HG02840 (cell line): ENCODE results near the gene TTK.

ENCODE experiments used
- ATAC-seq: cut with Tn5 transposase; IDR thresholded peaks from one replicate; pipeline ENCODE4 v1.9.1; 2021; ENCODE audit warnings: mild to moderate bottlenecking, moderate library complexity, moderate number of reproducible peaks; ENCODE audit not compliant: unreplicated experiment, low FRiP score

TTK gene

GRCh38 chr6:80004173-80005072 is at the start of gene TTK:
Gene TTK, plus strand, starts transcription at chr6:80004649. Its CDS starts 1,195 bp downstream, at chr6:80005844.
- peak; percentile 100 for ATAC-seq

DNA sequence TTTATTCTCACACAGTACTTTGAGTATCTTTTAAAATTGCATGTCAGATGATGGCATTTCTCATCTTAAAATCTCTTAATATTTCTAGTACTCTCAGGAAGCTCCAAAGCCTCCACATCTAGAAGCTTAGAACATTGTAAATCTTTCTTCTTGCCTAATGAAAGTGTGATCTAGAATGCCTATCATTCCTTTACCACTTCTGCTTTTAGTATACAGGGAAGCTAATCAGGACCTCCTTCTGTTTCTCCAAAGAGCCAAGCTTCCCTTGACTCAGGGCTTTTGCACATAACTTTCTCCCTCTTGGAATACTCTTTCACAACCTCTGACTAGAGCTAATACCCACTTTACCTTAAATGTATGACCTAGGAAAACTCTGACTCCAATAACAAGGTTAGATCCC is 49.6 kb upstream of the TTK start:
- no peak for ATAC-seq

- ATAC-seq, result no peak
Observed at GRCh38 chr6:79964607-79965081, 39.8 kb upstream of the TTK start.

- ATAC-seq, result no peak
Observed at GRCh38 chr6:79967178-79967577, 37.3 kb upstream of the TTK start.

GRCh38 chr6:79969784-79970183 is 34.7 kb upstream of the TTK start:
- ATAC-seq, result no peak

DNA sequence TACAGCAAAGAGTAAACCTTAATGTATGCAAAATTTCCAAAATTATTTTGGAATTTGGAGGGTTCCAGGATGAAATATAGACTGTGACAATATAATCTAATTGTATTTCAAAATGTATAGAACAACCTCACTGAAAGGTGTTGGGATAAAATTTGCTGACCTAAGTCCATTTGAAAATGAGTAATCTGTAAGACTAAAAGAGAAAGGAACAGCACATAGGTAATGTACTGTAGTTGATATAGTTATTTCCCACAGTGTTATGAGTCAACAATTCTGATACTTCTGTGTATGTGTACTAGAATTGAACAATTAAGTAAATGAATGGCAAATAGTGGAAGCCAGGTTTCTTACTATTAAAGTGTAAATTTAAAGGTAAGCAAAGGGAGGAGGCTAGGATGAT is 33.3 kb upstream of the TTK start:
- ATAC-seq, result no peak

GRCh38 chr6:79981652-79982051 is 22.8 kb upstream of the TTK start:
- no peak for ATAC-seq

- no peak for ATAC-seq
Observed at GRCh38 chr6:79984261-79984660, 20.2 kb upstream of the TTK start.

- no peak for ATAC-seq
Observed at GRCh38 chr6:79985128-79985527, 19.3 kb upstream of the TTK start.

GRCh38 chr6:79989641-79990040 is 14.8 kb upstream of the TTK start:
- ATAC-seq, result no peak

GRCh38 chr6:79993012-79993910 is 11.2 kb upstream of the TTK start:
- ATAC-seq, result no peak

GRCh38 chr6:79993911-79994309 is 10.5 kb upstream of the TTK start:
- no peak for ATAC-seq

- no peak for ATAC-seq
Observed at GRCh38 chr6:79997728-79998127, 6.7 kb upstream of the TTK start.

DNA sequence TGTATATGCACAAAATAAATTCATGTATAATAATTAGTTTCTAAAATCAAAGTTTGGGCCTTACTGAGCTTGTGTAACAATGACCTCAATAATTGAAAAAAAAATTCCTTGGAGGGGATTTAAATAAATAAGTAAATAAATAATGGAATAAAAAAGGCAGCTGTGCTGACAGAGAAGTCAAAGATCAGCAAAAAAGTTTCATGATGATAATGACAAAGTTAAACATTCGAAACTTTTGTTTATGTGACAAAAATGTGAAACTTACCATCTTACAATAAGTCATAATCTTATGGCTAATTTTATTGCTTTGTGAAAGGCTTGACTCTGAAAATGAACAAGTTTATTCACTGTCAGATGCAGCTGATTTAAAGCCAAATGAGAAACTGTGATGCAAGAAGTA is 3.1 kb upstream of the TTK start:
- ATAC-seq, result no peak

GRCh38 chr6:80003826-80004172 is 650 bp upstream of the TTK start:
- ATAC-seq, result no peak

DNA sequence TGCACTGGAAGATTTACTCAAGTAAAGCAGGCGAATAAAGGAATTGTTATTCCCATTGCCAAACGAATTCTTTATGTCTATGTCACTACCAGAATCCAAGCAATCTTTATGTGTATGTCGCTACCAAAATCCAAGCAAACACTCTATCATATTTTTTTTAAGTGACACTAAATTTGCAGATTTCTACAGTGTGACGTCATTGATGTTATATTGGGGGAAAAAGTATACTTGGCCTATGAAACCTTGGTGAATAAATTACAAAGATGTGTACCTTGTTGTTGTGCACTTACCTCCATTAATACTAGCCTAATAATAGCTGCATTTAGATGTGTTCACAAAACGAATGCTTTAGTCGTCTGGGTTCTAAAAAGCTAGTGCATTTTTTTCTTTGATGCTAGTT is 957 bp downstream of the TTK start:
- no peak for ATAC-seq

DNA sequence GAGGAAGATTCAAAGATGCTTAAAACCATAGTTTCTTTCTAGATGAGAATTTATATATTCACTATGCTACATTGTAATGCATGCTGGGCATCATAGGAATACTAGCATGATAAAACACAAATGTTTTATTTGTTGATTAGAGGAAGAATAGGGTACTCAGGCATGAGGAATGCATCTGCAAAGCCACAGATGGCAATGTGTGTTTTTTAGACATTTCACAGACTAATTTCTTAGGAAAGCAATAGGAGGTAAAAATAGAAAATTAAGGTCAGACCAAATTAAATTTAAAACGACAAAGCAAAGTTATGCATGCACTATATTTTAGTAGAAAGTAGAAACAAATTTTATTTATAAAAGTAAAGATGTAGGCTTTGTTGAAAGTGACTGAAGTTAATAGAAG is 2.1 kb downstream of the TTK start:
- ATAC-seq, result no peak

DNA sequence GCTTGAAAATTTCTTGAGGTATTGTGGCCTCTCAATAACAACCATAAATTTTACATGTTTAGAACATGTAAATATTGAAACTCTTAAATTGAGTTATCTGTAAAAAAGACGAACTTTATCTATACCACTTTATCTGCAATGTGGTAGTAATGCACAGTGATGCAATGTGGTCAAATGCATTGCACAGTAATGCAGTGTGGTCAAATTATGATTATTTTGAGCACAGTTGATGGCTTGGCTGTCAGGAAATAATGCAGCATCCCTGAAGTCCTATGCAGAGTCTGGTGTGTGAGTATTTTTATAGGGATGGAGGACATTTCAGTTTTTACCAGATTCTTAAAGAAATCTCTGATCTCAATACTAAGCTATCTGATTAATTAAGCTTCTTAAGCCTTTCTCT is 5.1 kb downstream of the TTK start:
- ATAC-seq, result no peak

DNA sequence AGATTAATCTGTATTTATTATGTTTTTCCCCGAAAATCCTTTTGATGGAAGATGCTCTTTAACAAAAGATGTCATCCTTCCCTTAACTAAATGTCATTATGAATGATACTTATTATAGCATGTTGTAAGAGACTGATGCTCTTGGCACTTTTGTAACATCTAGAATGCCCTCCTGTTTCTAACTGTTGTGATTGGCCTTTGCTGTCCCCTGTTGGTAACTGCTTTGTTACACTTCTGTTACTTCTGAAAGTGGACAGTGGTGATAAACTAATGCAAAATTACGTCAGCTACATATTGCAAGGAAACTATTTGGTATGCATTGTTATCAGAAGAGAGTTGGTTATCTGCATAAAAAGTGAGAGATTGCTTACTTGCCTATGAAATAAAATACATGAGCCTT is 5.8 kb downstream of the TTK start:
- no peak for ATAC-seq

DNA sequence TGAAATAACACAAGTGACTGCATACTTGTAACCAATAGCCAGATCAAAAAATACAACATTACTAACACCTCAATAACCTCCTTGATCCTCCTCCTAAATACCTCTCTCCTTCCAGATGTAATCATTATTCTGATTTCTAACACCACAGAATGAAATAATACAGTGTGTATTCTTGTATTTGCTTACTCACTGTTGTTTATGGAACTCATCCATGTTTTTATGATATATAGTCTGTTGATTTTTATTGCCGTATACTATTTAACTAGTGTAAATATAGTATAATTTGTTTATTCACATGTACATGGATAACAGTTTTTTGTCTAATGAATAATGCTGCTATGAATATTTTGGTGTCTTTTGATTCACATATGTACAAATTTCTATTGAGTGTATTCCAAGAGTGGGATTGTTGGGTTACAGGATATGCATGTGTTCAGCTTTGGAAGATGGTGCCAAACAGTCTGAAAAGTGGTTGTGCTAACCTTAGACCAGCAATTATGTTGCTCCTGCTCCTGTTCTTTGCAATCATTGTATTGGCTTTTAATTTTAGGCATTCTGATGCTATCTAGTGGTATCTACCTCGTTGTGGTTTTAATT is 11.5 kb downstream of the TTK start:
- ATAC-seq, result no peak
